HG02870 (cell line): Measurements from ENCODE around the gene VN1R2.
"Not testable (repeated sequence)": the region's sequence is repeated elsewhere in the genome, so short reads cannot be mapped to it uniquely, and the experiment has no call there.

ENCODE experiments used
- ATAC-seq: cut with Tn5 transposase; IDR thresholded peaks from one replicate; pipeline ENCODE4 v1.9.1; 2021; ENCODE audit warnings: mild to moderate bottlenecking, moderate library complexity; ENCODE audit not compliant: unreplicated experiment

Gene VN1R2, protein sequence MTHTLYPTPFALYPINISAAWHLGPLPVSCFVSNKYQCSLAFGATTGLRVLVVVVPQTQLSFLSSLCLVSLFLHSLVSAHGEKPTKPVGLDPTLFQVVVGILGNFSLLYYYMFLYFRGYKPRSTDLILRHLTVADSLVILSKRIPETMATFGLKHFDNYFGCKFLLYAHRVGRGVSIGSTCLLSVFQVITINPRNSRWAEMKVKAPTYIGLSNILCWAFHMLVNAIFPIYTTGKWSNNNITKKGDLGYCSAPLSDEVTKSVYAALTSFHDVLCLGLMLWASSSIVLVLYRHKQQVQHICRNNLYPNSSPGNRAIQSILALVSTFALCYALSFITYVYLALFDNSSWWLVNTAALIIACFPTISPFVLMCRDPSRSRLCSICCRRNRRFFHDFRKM

DNA sequence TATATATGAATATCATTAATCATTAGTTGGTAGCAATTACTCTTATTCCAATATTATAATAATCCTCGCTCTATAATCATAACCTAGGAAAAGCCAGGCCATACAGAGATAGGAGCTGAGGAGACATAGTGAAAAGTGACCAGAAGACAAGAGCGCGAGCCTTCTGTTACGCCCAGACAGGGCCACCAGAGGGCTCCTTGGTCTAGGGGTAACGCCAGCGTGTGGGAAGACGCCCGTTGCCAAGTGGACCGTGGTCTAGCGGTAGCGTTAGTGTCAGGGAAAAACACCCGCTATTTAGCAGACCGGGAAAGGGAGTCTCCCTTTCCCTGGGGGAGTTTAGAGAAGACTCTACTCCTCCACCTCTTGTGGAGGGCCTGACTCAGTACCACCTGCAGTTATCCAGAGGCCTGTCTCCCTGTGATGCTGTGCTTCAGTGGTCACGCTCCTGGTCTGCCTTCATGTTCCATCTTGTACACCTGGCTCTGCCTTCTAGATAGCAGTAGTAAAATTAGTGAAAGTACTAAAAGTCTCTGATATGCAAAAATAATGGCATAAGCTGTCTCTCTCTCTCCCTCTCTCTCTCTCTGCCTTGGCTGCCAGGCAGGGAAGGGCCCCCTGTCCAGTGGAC lies at the start of gene VN1R2:
Gene VN1R2, plus strand, starts transcription at position 578 of the 628 bp plus-strand sequence. CDS start 84 bp downstream, outside the sequence.
- ATAC-seq = not testable (repeated sequence)

DNA sequence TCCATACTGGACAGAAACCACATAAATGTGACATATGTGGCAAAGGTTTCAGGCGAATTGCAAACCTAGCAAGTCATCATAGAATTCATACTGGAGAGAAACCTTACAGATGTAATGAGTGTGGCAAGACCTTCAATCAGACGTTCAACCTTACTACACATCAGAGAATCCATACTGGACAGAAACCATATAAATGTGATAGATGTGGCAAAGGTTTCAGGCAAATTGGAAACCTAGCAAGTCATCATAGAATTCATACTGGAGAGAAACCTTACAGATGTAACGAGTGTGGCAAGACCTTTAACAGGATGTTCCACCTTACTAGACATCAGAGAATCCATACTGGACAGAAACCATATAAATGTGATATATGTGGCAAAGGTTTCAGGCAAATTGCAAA lies 46.5 kb upstream of the VN1R2 start:
- ATAC-seq = not testable (repeated sequence)

DNA sequence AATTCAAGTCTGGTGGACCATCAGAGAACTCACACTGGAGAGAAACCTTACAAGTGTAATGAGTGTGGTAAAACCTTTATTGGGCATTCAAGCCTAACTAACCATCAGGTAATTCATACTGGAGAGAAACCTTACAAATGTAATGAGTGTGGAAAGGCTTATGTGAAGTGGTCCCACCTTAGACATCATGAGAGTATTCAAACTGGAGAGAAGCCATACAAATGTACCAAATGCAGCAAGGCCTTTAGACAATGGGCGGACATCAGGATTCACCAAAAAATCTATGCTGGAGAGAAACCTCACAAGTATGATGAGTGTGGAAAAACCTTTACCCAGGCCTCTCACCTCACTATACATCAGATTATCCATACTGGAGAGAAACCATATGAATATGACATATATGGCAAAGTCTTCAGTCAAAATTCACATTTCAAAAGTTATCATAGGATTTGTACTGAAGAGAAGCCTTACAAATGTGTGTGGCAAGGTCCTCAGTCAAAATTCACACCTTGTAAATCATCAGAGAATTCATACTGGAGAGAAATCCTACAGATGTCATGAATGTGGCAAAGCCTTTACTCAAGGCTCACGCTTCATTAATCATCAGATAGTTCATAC lies 45.3 kb upstream of the VN1R2 start:
- no peak for ATAC-seq

DNA sequence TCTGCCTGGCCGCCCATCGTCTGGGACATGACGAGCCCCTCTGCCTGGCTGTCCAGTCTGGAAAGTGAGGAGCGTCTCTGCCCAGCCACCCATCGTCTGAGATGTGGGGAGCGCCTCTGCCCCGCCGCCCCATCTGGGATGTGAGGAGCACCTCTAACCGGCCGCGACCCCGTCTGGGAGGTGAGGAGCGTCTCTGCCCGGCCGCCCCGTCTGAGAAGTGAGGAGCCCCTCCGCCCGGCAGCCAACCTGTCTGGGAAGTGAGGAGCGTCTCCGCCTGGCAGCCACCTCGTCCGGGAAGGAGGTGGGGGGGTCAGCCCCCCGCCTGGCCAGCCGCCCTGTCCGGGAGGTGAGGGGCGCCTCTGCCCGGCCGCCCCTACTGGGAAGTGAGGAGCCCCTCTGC lies 35.4 kb upstream of the VN1R2 start:
- ATAC-seq = not testable (repeated sequence)

DNA sequence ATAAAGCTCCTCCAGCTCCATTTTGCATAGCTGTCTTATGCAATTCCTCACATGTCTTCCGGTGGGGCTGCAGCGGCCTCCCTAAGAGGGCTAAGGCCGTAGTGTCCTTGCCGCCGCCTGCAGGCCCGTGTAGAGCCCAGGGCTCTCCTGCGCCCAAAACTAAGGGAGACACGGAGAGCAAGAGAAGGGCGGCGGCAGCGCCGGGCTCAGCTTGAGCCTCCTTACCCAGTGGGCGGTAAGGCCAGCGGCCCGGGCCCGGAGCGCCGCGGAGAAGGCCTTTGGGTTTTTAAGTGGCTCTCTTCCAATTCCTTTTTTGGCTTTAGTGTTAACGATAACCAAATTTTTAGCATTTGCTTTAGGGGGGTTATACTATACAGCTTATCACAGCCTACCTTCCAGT lies 33.5 kb upstream of the VN1R2 start:
- ATAC-seq = no peak

DNA sequence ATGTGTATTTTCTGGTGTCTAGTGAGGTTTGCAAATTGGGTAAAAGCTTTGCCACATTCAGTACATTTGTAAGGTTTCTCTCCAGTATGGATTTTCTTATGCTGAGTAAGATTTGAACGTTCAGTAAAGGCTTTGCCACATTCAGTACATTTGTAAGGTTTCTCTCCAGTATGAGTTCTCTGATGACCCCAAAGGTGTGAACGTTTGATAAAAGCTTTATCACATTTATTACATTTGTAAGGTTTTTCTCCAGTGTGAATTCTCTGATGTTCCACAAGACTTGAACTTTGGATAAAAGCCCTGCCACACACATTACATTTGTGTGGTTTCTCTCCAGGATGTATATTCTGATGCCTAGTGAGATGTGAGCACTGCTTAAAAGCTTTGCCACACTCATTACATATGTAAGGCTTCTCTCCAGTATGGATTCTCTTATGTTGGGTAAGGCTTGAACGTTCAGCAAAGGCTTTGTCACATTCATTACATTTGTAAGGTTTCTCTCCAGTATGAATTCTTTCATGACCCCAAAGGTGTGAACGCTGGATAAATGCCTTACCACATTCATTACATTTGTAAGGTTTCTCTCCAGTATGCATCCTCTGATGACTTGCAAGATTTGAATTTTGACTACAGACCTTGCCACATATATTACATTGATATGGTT lies 20.8 kb upstream of the VN1R2 start:
- no peak for ATAC-seq

DNA sequence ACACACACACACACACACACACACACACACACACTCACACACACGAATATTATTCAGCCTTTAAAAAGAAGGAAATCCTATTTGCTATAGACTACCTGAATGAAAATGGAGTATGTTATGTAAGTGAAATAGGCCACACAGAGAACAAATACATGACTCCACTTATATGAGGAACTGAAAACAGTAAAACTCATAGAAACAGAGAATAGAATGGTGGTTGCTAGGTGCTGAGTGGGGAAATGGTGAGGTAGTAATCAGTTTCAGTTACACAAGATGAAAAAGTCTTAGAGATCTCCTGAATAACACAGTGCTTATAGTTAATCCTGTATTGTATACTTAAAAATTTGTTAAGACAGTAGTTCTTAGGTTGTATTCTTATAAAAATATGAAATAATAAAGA lies 11.6 kb upstream of the VN1R2 start:
- ATAC-seq = no peak

DNA sequence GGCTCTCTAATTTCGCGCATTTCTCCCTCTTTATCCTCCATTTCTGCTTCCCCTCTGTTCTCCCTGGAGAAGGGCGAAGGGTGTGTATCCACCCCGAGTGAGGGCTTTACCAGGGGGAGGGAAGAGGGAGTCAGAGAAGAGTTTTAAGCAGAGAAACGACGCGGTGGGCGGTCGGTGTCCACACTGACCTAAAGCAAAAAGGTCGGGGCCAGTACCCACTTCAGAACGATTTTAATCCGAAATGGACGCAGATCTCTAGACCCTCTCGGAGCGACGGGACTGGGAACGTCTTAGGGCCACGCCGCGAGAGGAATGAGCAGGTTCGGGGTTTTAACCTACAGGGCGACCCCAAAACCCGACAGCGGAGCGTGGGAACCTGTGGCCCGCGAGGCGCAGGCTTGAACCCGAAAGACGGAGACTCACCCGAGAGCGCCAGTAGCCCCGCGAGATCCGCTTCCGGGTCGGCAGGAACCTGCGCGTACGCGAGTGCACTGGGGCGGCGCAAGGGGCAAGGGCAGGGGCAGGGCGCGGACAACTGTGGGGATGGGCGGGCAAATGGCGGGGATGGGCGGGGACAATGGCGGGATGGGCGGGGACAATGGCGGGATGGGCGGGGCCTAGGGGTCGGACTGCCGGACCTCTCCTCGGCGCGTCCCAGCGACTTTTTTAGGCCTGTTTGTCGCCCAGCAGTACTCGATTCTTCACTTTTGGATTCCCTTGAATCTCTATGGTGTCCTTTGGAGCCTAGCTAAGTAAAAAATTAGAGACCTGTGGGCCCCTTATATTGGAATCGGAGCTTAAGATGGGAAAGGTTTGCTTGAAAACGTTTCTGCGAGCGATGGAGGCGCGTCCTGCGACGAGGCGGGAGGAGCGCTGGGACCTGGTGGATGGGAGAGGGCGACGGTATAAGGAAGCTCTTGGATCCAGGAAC lies 3.4 kb upstream of the VN1R2 start, which contains the start of gene ZNF677:
Gene ZNF677, minus strand, starts transcription at position 463 of the 931 bp plus-strand sequence. CDS start 3,323 bp downstream, outside the sequence.
- ATAC-seq = no peak

DNA sequence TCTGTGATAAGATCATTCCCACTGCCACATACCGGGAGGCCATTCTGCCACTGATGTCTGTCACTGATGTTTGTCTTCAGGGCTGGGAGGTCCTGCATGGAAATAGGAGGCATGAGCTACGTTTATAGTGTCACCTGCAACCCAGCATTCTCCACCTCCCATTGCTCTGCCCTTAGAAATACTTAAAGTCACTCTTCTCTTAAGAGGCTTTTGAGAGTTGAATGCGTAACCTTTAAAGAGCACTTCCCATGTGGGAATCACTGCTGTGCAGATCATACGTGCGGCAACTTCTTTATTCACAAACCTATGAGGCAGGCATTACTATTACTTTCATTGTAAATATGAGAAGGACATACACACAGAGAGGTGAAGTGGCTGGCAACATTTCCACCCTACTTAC lies 9.5 kb downstream of the VN1R2 start, which contains the start of gene VN1R4:
Gene VN1R4, minus strand, starts transcription at position 101 of the 400 bp plus-strand sequence. Its CDS starts 58 bp downstream, at position 43.
- ATAC-seq = not testable (repeated sequence)

DNA sequence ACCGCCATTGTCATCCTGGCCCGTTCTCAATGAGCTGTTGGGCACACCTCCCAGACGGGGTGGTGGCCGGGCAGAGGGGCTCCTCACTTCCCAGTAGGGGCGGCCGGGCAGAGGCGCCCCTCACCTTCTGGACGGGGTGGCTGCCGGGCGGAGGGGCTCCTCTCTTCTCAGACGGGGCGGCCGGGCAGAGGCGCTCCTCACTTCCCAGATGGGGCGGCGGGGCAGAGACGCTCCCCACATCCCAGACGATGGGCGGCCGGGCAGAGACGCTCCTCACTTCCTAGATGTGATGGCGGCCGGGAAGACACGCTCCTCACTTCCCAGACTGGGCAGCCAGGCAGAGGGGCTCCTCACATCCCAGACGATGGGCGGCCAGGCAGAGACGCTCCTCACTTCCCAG lies 11.8 kb downstream of the VN1R2 start:
- ATAC-seq = not testable (repeated sequence)

DNA sequence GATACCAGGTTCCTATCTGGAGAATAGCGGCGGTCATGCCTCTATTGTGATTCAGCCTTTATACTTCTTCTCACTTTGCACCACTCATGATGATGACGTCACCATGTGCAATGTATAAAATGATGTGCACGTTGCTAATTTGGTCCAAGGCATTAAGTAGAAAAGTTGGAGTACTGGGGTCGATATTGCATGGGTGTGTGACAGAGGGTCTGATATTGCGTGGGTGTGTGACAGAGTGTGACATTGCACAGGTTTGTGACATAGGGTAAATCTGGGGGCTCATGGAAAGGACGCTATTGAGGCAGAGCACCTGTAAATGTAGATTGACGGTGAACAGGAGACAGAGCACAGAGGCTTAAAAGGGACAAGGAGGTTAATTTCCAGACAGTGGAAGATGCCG lies 14.0 kb downstream of the VN1R2 start:
- ATAC-seq = no peak

DNA sequence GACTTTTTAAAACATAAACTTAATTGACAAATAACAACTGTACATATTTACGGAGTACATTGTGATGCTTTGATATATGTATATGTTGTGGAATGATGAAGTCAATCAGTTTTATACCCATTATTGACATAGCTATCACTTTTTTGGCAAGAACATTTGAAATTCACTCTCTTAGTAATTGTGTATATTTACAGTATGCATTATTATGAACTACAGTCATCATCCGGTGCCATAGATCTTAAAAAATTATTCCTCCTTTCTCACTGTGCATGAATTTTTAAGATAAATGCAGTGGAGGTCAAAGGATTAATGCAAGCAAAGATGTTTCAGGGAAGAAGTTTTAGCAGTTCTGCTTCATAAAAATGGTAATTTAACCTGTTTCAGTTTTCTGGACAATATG lies 17.4 kb downstream of the VN1R2 start:
- no peak for ATAC-seq

DNA sequence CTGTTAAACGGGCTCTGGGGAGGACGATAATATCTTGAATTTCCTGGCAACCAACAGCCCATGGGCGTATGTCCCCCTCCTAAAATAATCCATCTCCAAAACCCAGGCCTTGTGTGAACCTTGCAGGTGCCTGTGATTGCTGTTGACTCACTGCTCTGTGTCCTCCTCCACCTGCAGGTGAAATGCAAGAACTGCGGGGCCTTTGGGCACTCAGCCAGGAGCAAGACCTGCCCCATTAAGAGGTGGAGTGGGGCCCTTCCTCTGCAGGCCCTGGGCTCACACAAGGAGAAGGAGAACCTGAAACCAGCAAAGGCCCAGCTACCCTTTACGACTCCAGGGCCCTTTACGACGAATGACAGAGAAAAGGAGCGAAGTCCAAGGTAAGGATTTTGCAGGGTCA lies 23.9 kb downstream of the VN1R2 start:
- not testable (repeated sequence) for ATAC-seq

DNA sequence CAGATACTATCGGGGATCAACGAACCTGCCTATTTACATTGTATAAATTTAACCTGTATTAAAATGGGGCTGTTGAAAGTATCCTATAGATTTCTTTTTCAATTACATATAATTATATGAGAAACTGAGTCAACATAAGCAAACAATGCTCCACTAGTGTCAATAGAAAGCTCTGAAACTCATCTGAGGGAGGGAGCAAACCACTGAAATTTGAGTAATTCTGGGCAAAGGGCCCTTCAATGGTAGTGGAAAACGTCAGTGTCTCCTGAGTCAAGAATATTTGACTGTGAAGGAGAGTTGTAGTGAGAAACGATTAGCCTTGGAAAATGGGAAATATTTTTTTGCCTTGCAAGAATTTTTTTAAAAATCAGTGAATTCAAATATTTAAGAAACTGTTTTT lies 27.0 kb downstream of the VN1R2 start:
- no peak for ATAC-seq

DNA sequence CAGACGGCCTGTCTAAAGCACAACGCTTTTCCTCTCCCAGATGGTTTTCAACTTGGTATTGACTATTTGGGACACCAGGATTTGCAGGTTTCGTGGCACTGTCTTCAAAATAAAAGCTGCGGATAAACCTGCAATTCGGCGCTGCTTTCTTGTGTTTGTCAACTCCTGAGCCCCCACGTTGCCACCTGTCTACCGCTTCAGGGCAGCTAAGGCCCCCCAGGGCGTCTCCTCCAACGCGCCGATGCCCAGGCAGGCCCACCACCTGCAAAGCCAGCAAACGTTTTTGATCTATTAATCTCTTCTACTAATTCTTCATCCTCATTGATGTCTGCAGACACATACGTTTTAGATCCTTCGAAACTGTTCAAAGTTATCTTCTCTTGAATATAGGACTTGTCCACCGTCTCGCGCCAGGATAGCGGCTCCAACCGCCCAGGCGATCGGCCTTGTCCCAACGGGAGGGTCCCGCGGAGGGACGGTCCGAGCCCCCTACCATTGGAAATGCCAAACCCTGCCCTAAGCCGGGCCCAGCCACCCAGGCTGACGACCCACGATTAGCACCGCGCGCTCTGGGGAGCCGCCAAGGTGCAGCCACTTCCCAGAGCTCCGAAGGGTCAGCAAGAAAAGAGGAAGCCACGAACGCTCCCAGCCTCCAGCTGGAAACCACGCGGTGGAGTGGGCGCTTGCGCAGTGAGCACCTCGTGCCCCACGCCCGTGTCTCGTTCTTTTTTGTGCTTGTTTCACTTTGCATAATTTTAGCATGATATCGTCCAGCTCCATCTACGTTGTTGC lies 32.9 kb downstream of the VN1R2 start:
- ATAC-seq = no peak

DNA sequence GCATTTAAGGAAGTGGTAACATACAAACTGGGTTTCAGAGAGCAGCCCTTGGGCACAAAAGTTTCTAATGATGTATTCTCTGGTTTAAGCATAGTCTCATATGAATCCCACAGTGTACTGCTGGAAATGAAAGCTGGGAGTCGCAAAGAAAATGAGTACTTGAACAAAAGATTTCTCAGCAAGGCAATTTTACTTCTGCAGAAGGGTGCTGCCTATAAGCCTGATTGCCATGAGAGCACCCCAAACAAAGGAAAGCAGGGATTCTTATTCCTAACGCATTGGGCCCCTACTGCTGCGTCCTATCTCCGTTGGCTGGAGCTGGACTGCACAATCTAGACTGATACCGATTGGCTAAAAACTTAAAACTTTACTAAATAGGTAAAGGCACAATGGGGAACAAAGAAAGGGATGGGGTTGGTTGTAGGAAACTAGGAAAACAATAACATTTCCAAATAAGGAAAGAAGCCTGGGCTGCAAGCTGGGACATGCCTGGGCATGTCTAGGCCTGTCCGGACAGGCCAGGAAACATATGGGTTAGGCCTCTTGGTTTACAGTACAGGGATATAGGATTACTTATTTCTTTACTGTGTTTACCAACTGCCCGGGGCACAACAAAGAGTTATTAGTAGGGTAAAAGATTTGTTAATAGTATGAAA lies 36.8 kb downstream of the VN1R2 start:
- no peak for ATAC-seq

DNA sequence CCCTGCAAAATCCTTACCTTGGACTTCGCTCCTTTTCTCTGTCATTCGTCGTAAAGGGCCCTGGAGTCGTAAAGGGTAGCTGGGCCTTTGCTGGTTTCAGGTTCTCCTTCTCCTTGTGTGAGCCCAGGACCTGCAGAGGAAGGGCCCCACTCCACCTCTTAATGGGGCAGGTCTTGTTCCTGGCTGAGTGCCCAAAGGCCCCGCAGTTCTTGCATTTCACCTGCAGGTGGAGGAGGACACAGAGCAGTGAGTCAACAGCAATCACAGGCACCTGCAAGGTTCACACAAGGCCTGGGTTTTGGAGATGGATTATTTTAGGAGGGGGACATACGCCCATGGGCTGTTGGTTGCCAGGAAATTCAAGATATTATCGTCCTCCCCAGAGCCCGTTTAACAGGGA lies 43.2 kb downstream of the VN1R2 start:
- not testable (repeated sequence) for ATAC-seq

DNA sequence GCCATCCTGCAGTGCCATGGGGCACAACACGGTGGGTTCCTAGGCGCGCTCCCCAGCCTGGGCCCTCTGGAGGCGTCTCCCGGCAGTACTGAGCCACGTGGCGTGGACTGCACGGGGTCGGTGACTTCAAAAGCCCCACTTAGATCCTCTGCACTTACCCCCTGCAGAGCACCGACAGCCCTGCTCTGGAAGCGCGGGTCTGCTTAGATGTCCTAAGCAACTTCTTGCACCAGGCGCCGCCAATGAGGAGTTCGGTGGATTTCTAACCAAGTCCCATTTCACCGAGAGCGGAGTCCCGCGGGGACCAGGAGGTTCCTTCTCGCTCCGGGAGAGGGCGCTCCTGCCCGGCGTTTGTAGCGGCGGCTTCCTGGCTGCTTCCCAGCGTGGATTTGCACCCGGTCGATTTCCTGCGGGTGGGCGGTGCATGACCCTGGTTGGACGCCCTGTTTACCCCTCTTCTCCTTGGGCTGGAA lies 50.3 kb downstream of the VN1R2 start:
- ATAC-seq = no peak
